Subcutaneous abdominal adipose tissue (tissue), 5 donors: ENCODE data around the gene MBOAT7.
A peak's percentile ranks its signal among the peaks of the same experiment; 100 is the strongest.

Source experiments
- H3K27ac ChIP-seq: one replicate; pipeline ENCODE4 v1.7.0; 2013; ENCODE audit warnings: low read depth, mild to moderate bottlenecking, inconsistent platforms, low read length, moderate library complexity
- H3K27me3 ChIP-seq, 5 donors: one replicate each; pipeline ENCODE4 v1.7.0; 2013; ENCODE audit warnings: low read length in 5 of 5, inconsistent platforms in 1 of 5; ENCODE audit not compliant: control insufficient read depth in 5 of 5, insufficient read depth in 4 of 5
- H3K36me3 ChIP-seq, 5 donors: one replicate each; pipeline ENCODE4 v1.7.0; 2013; ENCODE audit warnings: low read length in 5 of 5; ENCODE audit not compliant: control insufficient read depth in 5 of 5, insufficient read depth in 5 of 5
- H3K4me1 ChIP-seq, 5 donors: one replicate each; pipeline ENCODE4 v1.7.0; 2013; ENCODE audit warnings: low read length in 5 of 5, mild to moderate bottlenecking in 3 of 5, moderate library complexity in 1 of 5; ENCODE audit not compliant: control insufficient read depth in 5 of 5, insufficient read depth in 5 of 5
- H3K4me3 ChIP-seq, 5 donors: one replicate each; pipeline ENCODE4 v1.7.0; 2013; ENCODE audit warnings: low read length in 5 of 5, low read depth in 1 of 5
- H3K9ac ChIP-seq, 5 donors: one replicate each; pipeline ENCODE4 v1.7.0; 2013; ENCODE audit warnings: low read length in 5 of 5, mild to moderate bottlenecking in 4 of 5, moderate library complexity in 3 of 5
- H3K9me3 ChIP-seq, 5 donors: one replicate each; pipeline ENCODE4 v1.7.0; 2013; ENCODE audit warnings: low read length in 5 of 5; ENCODE audit not compliant: control insufficient read depth in 5 of 5
- donor health status: healthy.
- donor health status: healthy.
- donor health status: healthy.
- donor health status: healthy.
- donor health status: healthy.

MBOAT7 gene

DNA sequence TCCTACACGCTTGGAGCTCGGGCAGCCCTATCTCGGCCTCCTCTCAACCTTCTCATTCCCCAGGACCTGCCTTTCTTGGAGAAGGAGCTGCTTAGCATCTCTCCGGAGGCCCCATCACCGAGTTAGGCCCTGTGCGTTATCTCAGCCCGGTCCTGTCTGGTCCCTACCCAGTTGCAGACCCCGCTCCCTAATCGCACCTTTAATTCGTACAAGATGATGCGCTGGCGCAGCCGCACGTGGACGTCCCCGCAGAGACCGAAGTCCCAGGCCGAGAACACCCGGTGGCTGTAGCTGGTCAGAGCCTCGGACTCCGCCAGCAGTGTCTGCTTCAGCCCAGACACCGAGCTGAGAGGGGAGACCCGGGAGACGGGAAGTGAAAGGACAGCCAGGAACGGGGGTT is 24.2 kb downstream of the MBOAT7 start:
- Histone ChIP-seq H3K36me3 (no peaks in the 10 kb centered on the region), H3K9ac (no peak overlapping the region), H3K4me1 (peaks cover 5 to 37% (median 28%) of the 10 kb centered on the region in 5 donors), H3K4me3 (no peak overlapping the region), H3K27ac (no peak overlapping the region), H3K9me3 (no peaks in the 10 kb centered on the region), H3K27me3 (peaks cover 0 to 11% (median 9%) of the 10 kb centered on the region in 5 donors)

DNA sequence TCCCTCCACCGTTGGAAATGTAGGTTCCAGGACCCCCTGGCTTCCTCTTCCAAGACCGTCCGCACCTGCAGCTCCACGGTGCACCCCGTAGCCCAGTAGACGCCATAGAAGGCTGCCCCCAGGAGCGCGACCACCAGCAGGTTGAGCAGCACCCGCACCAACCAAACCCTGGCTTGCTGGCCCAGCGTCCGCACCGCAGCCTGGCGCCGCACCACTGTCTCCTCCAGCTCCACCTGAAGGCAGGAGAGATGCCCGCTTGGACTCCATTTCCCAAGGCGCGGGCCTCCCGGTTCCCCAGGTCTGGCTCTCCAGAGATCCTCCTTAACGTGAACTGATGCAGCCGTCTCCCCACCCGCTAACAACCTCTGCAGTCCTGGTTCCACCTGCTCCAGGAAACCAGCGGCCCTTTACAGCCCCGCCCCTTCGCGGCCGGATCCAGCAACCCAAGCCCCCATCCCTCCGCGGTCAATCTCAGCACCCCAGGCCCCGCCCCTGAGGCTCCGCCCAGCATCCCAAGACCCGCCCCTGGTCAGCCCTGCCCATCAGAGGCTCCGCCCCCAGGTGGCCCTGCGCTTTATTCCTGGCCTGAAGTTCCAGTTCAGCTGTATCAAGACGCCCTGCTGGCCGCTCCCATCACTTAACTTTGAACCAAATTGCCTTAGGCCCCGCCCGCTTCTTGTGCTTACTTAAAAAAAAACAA is 24.9 kb downstream of the MBOAT7 start:
- Histone ChIP-seq H3K27me3 (peaks cover 0 to 11% (median 9%) of the 10 kb centered on the region in 5 donors), H3K9me3 (no peaks in the 10 kb centered on the region), H3K4me3 (peak overlapping the region in 1 of 5 donors; percentile 38), H3K4me1 (peaks cover 7 to 41% (median 31%) of the 10 kb centered on the region in 5 donors), H3K27ac (no peak overlapping the region), H3K36me3 (no peaks in the 10 kb centered on the region), H3K9ac (no peak overlapping the region)

- H3K27ac ChIP-seq = no peak overlapping the region
- H3K27me3 ChIP-seq = peaks cover 0 to 10% (median 7%) of the 10 kb centered on the region in 5 donors
- H3K9me3 ChIP-seq = no peaks in the 10 kb centered on the region
- peaks cover 15 to 49% (median 43%) of the 10 kb centered on the region in 5 donors for H3K4me1 ChIP-seq
- H3K4me3 ChIP-seq = peak overlapping the region in 3 of 5 donors; percentile 58 to 62 (median 58)
- H3K36me3 ChIP-seq = peaks cover 0 to 3% (median 2%) of the 10 kb centered on the region in 5 donors
- no peak overlapping the region for H3K9ac ChIP-seq
Measured at GRCh38 chr19:54162884-54163283, 26.5 kb downstream of the MBOAT7 start.

DNA sequence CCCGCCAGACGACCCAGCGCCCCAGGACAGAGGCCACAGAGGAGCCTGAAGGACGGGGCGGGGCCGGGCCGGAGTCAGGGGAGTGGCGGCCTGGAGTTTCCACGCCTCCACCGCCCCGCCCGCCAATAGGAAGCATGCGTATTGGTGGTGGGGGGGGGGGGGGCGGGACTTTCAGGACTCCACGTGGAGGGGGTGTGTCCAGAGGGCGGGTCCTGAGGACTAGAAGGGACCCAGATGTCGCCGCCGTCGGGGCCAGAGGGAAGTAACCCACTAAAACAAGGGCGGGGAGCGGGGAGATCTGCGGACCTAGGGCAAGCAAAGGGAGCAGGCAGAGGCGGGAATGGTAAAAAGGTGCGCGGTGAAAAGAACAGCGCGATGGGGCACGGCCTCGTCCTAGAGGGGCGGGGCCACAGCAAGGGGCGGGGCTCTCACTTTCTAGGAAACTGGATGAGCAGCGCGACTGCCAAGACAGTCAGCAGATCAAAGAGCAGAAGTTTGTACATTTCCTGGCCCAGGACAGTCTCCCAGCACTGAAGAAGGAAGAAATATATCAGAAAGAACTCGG is 27.1 kb downstream of the MBOAT7 start:
- peaks cover 15 to 50% (median 43%) of the 10 kb centered on the region in 5 donors for H3K4me1 ChIP-seq
- no peak overlapping the region for H3K9ac ChIP-seq
- peaks cover 0 to 9% (median 6%) of the 10 kb centered on the region in 5 donors for H3K36me3 ChIP-seq
- H3K27me3 ChIP-seq = peaks cover 0 to 10% (median 7%) of the 10 kb centered on the region in 5 donors
- H3K9me3 ChIP-seq = no peaks in the 10 kb centered on the region
- no peak overlapping the region for H3K27ac ChIP-seq
- peak overlapping the region; percentile 55 to 66 (median 58) for H3K4me3 ChIP-seq

GRCh38 chr19:54160854-54161253 is 28.5 kb downstream of the MBOAT7 start:
- Histone ChIP-seq H3K27me3 (peaks cover 0 to 9% (median 6%) of the 10 kb centered on the region in 5 donors), H3K4me3 (peak overlapping the region; percentile 69 to 96 (median 85)), H3K9me3 (no peaks in the 10 kb centered on the region), H3K9ac (peak overlapping the region in 1 of 5 donors; percentile 83), H3K36me3 (peaks cover 0 to 24% (median 20%) of the 10 kb centered on the region in 5 donors), H3K4me1 (peaks cover 15 to 50% (median 43%) of the 10 kb centered on the region in 5 donors), H3K27ac (no peak overlapping the region)

- peak overlapping the region; percentile 69 to 96 (median 85) for H3K4me3 ChIP-seq
- peak overlapping the region in 4 of 5 donors; percentile 56 to 83 (median 64) for H3K9ac ChIP-seq
- H3K36me3 ChIP-seq = peaks cover 0 to 29% (median 24%) of the 10 kb centered on the region in 5 donors
- H3K9me3 ChIP-seq = no peaks in the 10 kb centered on the region
- peaks cover 0 to 8% (median 6%) of the 10 kb centered on the region in 5 donors for H3K27me3 ChIP-seq
- H3K27ac ChIP-seq = peak overlapping the region; percentile 23
- H3K4me1 ChIP-seq = peaks cover 15 to 50% (median 43%) of the 10 kb centered on the region in 5 donors
Measured at GRCh38 chr19:54160182-54160811, 29.1 kb downstream of the MBOAT7 start.

DNA sequence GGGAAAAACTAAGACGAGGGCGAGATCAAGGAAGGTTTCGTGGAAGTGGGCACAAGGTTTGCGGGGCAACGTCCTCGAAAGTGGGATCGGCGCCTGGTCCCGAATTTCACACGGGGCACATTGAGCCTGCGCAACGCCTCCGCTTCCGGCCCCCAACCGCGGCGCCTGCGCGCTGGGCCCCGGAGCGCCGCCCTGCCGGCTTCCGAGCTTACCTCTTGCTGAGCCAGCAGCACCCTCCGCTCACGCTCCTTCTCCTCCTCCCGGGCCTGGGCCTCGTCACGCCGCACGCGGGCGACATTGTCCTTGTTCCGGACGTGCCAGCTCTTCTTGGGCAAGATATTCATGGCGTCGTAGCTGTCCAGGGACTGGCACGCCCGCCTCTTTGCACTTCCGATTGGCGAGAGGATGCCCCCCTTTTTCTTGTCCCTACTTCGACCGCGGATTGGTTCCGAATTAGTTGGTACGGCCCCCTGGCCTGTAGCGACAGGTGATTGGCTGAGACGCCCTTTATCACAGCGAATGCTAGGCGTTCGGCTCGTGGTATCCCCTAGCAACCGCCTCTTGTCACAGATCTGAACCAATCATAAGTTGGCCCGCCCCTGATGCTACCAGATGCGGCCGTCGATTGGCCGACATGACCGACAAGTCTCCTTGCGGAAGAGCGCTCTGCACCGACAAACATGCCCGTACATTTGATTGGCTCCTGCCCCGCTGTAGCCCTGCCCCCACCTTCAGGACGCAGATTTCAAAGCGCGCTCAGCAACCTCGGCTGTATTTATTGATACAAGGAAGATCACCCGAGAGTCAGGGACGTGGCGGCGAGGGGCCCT is 29.8 kb downstream of the MBOAT7 start, which contains the start of gene LENG1:
LENG1 (minus strand) TSS at position 370 of the 830 bp plus-strand sequence; CDS start at position 344, 26 bp downstream.
- H3K36me3 ChIP-seq = peaks cover 2 to 36% (median 32%) of the 10 kb centered on the region in 5 donors
- H3K9me3 ChIP-seq = no peaks in the 10 kb centered on the region
- H3K27ac ChIP-seq = peak within 1 kb of the TSS; percentile 88
- peak within 1 kb of the TSS; percentile 77 to 96 (median 85) for H3K4me3 ChIP-seq
- H3K9ac ChIP-seq = peak within 1 kb of the TSS; percentile 3 to 83 (median 70)
- H3K27me3 ChIP-seq = peaks cover 0 to 4% (median 3%) of the 10 kb centered on the region in 5 donors
- H3K4me1 ChIP-seq = peaks cover 15 to 47% (median 41%) of the 10 kb centered on the region in 5 donors

- H3K27ac ChIP-seq = peak overlapping the region; percentile 88
- H3K4me1 ChIP-seq = peaks cover 15 to 41% (median 37%) of the 10 kb centered on the region in 5 donors
- peaks cover 5 to 43% (median 39%) of the 10 kb centered on the region in 5 donors for H3K36me3 ChIP-seq
Measured at GRCh38 chr19:54158812-54159351, 30.5 kb downstream of the MBOAT7 start.

GRCh38 chr19:54156953-54157352 is 32.4 kb downstream of the MBOAT7 start:
- Histone ChIP-seq H3K27ac (no peak overlapping the region), H3K36me3 (peaks cover 5 to 63% (median 57%) of the 10 kb centered on the region in 5 donors), H3K4me1 (peaks cover 15 to 42% (median 36%) of the 10 kb centered on the region in 5 donors)

More at GRCh38 chr19:54158812-54159351, 30.5 kb downstream of the MBOAT7 start:
- H3K9ac ChIP-seq = peak overlapping the region; percentile 3 to 75 (median 48)
- H3K9me3 ChIP-seq = no peaks in the 10 kb centered on the region
- no peaks in the 10 kb centered on the region for H3K27me3 ChIP-seq
- H3K4me3 ChIP-seq = peak overlapping the region; percentile 74 to 96 (median 85)

More at GRCh38 chr19:54156953-54157352, 32.4 kb downstream of the MBOAT7 start:
- Histone ChIP-seq H3K27me3 (no peaks in the 10 kb centered on the region), H3K4me3 (no peak overlapping the region), H3K9me3 (no peaks in the 10 kb centered on the region), H3K9ac (no peak overlapping the region)
